GM12873 (cell line): ENCODE results near the gene GCHFR.

Source experiments
- TF ChIP-seq, protein P1 (sequence below): IDR thresholded peaks from 2 replicates; pipeline ENCODE4 v1.5.1; 2012; ENCODE audit warnings: low read depth, mild to moderate bottlenecking, moderate library complexity, low read length, control low read depth; ENCODE audit not compliant: insufficient read depth; ENCODE audit errors: missing control alignments

The GCHFR gene

DNA sequence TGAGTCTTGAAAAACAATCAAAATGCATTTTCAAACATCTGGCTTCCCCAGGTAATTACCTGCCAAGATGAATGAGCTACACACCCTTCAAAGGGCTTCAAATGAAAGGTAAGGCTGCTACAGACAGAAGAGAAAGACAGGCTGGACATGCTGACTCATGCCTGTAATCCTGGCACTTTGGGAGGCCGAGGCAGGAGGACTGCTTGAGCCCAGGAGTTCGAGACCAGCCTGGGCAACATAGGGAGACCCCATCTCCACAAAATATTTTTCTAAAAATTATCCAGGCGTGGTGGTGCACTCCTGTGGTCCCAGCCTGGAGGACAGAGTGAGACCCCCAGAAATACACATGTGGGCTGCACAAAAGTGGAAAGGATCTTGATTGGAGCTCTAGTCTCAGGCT lies 28.5 kb downstream of the GCHFR start:
- TF ChIP-seq, protein P1, sequence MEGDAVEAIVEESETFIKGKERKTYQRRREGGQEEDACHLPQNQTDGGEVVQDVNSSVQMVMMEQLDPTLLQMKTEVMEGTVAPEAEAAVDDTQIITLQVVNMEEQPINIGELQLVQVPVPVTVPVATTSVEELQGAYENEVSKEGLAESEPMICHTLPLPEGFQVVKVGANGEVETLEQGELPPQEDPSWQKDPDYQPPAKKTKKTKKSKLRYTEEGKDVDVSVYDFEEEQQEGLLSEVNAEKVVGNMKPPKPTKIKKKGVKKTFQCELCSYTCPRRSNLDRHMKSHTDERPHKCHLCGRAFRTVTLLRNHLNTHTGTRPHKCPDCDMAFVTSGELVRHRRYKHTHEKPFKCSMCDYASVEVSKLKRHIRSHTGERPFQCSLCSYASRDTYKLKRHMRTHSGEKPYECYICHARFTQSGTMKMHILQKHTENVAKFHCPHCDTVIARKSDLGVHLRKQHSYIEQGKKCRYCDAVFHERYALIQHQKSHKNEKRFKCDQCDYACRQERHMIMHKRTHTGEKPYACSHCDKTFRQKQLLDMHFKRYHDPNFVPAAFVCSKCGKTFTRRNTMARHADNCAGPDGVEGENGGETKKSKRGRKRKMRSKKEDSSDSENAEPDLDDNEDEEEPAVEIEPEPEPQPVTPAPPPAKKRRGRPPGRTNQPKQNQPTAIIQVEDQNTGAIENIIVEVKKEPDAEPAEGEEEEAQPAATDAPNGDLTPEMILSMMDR: no peak

DNA sequence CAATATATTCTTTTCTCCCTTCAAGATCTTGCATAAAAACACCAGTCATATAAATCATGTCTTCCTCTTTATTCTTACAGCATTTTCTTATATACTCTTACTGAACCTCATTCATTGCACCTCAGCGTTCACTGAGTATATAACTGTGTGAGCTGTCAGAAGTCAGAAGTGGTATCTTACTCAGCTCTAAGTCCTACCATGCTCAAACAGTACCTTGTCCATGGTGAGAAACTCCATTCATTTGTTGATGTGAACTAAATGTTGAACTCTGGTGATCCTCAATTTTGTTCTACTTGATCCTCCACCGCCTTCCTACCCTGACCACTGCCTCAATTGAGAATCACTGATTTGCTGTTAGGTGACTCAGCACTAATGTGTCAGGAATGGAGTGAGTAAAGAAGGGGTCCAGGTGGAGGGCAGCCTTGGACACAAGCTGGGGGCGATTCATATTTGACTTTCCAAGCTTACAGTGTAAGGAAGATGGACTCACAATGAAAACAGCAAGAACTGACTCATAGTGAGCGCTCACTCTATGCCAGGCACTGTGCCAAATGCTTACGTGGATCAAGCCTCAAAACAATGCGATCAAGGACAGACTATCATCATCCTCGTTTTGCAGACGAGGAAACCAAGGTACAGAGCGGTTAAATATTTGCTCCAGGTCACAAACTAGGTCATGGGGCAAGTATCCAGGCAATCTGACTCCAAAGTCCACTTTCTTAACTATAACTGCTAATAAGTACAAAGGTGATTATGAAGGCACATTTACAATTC lies 29.5 kb downstream of the GCHFR start:
- TF ChIP-seq, protein P1: no peak

DNA sequence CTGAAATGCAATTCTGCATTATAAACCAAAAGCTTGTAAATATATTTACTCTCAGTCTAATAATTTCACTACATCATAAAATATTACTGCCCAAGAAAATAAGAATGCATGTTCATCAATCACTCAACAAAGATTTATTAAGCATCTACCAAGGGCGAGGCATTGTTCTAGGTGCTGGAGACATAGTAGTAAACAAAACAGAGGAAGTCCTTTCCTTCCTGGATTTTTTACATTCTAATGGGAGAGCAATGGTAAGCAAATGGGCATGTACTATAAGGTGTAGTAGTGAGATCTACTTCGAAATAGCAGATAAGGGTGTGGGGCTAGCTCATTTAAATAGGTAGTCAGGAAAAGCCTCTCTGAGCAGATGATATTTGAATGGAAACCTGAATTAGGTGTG lies 32.2 kb downstream of the GCHFR start:
- TF ChIP-seq, protein P1: no peak

DNA sequence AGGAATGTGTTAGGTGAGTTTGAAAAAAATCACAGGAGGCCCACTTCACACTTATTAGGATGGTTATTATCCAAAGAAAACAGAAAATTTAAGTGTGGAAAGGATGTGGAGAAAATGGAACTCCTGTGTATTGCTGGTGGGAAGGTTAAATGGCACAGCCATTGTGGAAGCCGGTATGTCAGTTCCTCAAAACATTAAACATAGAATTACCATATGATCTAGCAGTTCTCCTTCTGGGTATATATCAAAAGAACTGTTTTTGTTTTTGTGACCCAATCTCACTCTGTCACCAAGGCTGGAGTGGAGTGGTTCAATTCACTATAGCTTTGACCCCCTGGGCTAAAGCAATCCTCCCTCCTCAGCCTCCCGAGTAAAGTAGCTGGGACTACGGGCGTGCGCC lies 32.6 kb downstream of the GCHFR start:
- TF ChIP-seq, protein P1: no peak

DNA sequence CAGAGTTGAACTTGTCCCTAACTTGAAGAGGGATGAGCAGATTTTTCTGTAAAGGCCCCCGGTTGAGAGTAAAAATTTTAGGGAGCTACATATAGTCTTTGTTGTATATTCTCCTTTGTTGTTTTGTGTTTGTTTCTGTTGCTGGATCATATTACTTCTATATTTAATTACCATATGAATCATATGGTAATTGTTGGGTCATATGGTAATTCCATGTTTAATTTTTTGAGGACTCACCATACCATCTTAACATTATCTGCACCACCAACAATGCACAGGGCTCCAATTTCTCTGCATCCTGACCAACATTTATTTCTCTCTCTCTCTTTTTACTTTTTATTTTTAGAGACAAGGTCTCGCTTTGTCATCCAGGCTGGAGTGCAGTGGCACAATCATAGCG lies 35.7 kb downstream of the GCHFR start:
- TF ChIP-seq, protein P1: no peak

DNA sequence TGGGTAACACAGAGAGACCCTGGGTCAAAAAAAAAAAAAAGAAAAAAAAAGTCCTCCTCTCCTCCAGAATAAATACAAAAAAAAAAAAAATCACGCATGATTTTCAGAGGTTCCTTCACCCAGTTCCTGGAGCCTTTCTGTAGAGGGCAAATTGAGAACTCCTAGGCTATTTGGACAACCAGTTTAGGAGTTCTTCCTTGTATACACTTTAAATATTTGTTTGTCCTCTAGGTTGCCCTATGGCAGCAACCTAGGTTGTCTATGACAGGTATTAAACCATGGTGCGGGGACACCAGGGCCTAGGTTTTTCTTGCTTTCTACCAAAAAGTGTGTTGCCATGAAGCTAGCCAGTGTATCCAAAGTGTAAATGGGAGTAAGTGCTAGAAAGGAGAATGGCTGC lies 39.2 kb downstream of the GCHFR start:
- TF ChIP-seq, protein P1: no peak

DNA sequence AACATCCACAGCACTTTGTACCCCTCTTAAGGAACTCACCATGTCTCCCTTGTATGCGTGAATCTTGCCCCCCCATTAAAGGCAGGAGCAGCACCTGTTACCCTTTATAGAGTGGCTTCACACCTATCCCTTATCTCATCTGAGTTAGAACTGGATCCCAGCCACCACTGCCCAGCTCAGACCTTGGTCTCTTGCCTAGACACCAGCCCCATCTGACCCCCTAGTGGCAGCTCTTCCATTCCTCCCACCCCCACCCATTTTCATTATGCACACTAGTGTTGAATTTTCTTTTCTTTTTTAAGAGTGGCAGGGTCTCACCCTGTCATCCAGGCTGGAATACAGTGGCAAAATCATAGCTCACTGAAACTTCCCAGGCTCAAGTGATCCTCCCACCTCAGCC lies 39.8 kb downstream of the GCHFR start:
- TF ChIP-seq, protein P1: peak; percentile 21
